Adipose tissue (tissue), 3 donors: ENCODE data around the gene LIN9. TPM values are rescaled to one million over a fixed set of nuclear protein-coding genes. Genes with fewer than 3 reads are reported as not detected.

Experiments
- H3K27ac ChIP-seq: one replicate; pipeline ENCODE4 v1.5.1; 2013; ENCODE audit warnings: low read depth, low read length
- WGBS, 3 donors: extraction: QIAGEN DNeasy Blood & Tissue Kit; methylation state at CpG; one replicate each; pipeline ENCODE4 v1.1.7; 2013; 5-methylcytosine and 5-hydroxymethylcytosine counted together
- polyA plus RNA-seq, 3 donors: library from polyadenylated mRNA; stranded (reverse); fragments of 200-250 nt; gene quantifications; one replicate each; pipeline ENCODE4 v1.2.3, GENCODE V29; 2013
- donor health status: healthy with polysubstance abuse.
- donor health status: Bipolar disorder and iron deficiency.
- donor health status: healthy.

LIN9 gene
- polyA plus RNA-seq, 3 donors = 0.98 to 2.0 (median 1.2) TPM

GRCh38 chr1:226327761-226328162 is 18.8 kb upstream of the LIN9 start:
- WGBS, 3 donors = 51 to 78% (median 58%) methylated on average over 2 of the region's 2 CpGs
- H3K27ac ChIP-seq = no peak overlapping the region

- 33 to 67% (median 47%) methylated on average over 1 of the region's 1 CpG for WGBS, 3 donors
Observed at GRCh38 chr1:226325178-226325577, 16.2 kb upstream of the LIN9 start.

GRCh38 chr1:226324479-226324878 is 15.5 kb upstream of the LIN9 start:
- no peak overlapping the region for H3K27ac ChIP-seq

More at GRCh38 chr1:226325178-226325577, 16.2 kb upstream of the LIN9 start:
- H3K27ac ChIP-seq = no peak overlapping the region

GRCh38 chr1:226322986-226323385 is 14.0 kb upstream of the LIN9 start:
- WGBS, 3 donors = 85 to 94% (median 89%) methylated on average over 3 of the region's 3 CpGs
- no peak overlapping the region for H3K27ac ChIP-seq

- H3K27ac ChIP-seq = no peak overlapping the region
- 87 to 94% (median 91%) methylated on average over 10 of the region's 10 CpGs for WGBS, 3 donors
Observed at GRCh38 chr1:226320930-226321329, 12.0 kb upstream of the LIN9 start.

GRCh38 chr1:226318471-226318870 is 9.5 kb upstream of the LIN9 start:
- 94 to 97% (median 97%) methylated on average over 5 of the region's 5 CpGs for WGBS, 3 donors
- no peak overlapping the region for H3K27ac ChIP-seq

- H3K27ac ChIP-seq = no peak overlapping the region
Observed at GRCh38 chr1:226314055-226314454, 5.1 kb upstream of the LIN9 start.

- WGBS, 3 donors = 87 to 92% (median 89%) methylated on average over 2 of the region's 2 CpGs
- no peak overlapping the region for H3K27ac ChIP-seq
Observed at GRCh38 chr1:226312065-226312464, 3.1 kb upstream of the LIN9 start.

GRCh38 chr1:226311376-226311775 is 2.4 kb upstream of the LIN9 start:
- 96 to 99% (median 97%) methylated on average over 7 of the region's 7 CpGs for WGBS, 3 donors
- H3K27ac ChIP-seq = no peak overlapping the region

GRCh38 chr1:226310637-226311195 is 1.8 kb upstream of the LIN9 start:
- WGBS, 3 donors = 72 to 82% (median 80%) methylated on average over 2 of the region's 2 CpGs
- H3K27ac ChIP-seq = no peak overlapping the region

GRCh38 chr1:226310245-226310540 is 1.2 kb upstream of the LIN9 start:
- 78 to 89% (median 85%) methylated on average over 5 of the region's 5 CpGs for WGBS, 3 donors
- H3K27ac ChIP-seq = no peak overlapping the region

GRCh38 chr1:226309398-226310244 is 657 bp upstream of the LIN9 start:
- WGBS, 3 donors = 3 to 5% (median 3%) methylated on average over 56 to 62 of the region's 62 CpGs
- H3K27ac ChIP-seq = no peak overlapping the region

- no peak overlapping the region for H3K27ac ChIP-seq
- WGBS, 3 donors = 4 to 7% (median 5%) methylated on average over 14 of the region's 14 CpGs
Observed at GRCh38 chr1:226308166-226308722, 720 bp downstream of the LIN9 start.

GRCh38 chr1:226306425-226306824 is 2.5 kb downstream of the LIN9 start:
- WGBS, 3 donors = 95 to 99% (median 98%) methylated on average over 2 of the region's 2 CpGs
- no peak overlapping the region for H3K27ac ChIP-seq

- H3K27ac ChIP-seq = no peak overlapping the region
- WGBS, 3 donors = 92 to 96% (median 94%) methylated on average over 5 of the region's 5 CpGs
Observed at GRCh38 chr1:226305184-226305583, 3.8 kb downstream of the LIN9 start.

- 90 to 95% (median 91%) methylated on average over 4 of the region's 4 CpGs for WGBS, 3 donors
Observed at GRCh38 chr1:226304291-226304955, 4.5 kb downstream of the LIN9 start.

GRCh38 chr1:226302731-226303130 is 6.2 kb downstream of the LIN9 start:
- WGBS, 3 donors = 83 to 100% (median 91%) methylated on average over 1 of the region's 1 CpG
- H3K27ac ChIP-seq = no peak overlapping the region

More at GRCh38 chr1:226304291-226304955, 4.5 kb downstream of the LIN9 start:
- H3K27ac ChIP-seq = no peak overlapping the region

- WGBS, 3 donors = 97 to 99% (median 97%) methylated on average over 5 of the region's 5 CpGs
- H3K27ac ChIP-seq = no peak overlapping the region
Observed at GRCh38 chr1:226296911-226297310, 12.1 kb downstream of the LIN9 start.

GRCh38 chr1:226293553-226293920 is 15.4 kb downstream of the LIN9 start:
- H3K27ac ChIP-seq = no peak overlapping the region
- WGBS, 3 donors = 79 to 84% (median 80%) methylated on average over 4 of the region's 4 CpGs
